Endothelial cell of umbilical vein (primary cell): ENCODE results near the gene SIPA1L3. TPM values are rescaled to one million over a fixed set of nuclear protein-coding genes. Genes with fewer than 3 reads are reported as not detected.

Experiments used
- BruUV-seq: library from RNA; stranded (reverse); fragments of 400-500 nt; replicated peaks from 2 replicates; lab custom pipeline; 2021; lab: Mats Ljungman, UMichigan
- CTCF ChIA-PET: fragments of 300-600, 350-600 bp; sonication (Branson Sonifier 250); formaldehyde crosslinking; loops from one replicate; lab custom pipeline; 2021; ENCODE audit warnings: antibody characterized with exemption, inconsistent platforms; lab: Charles Lee
- POLR2A ChIA-PET: fragments of 300-600, 350-600 bp; sonication (Branson Sonifier 250); formaldehyde crosslinking; loops from one replicate; lab custom pipeline; 2021; ENCODE audit warnings: antibody characterized with exemption, inconsistent platforms; lab: Charles Lee
- DNase-seq: peaks from one replicate; pipeline ENCODE4 v3.0.0-alpha.2; 2011; ENCODE audit warnings: low read depth, low spot score
- FAIRE-seq: peaks from 2 replicates; lab custom pipeline; 2011; peaks lifted over from hg19 to GRCh38; lab: Jason Lieb, UNC
- H2AFZ ChIP-seq: 2 replicates; pipeline ENCODE4 v1.6.0; 2012; ENCODE audit warnings: low read depth, low read length, control low read depth, inconsistent platforms
- H3K27ac ChIP-seq: 2 replicates; pipeline ENCODE4 v1.5.1; 2011; ENCODE audit warnings: low read depth, mild to moderate bottlenecking, control low read depth, low read length, moderate library complexity; ENCODE audit not compliant: insufficient read depth
- H3K27me3 ChIP-seq, 2 experiments: 2 replicates each; pipeline versions ENCODE4 v1.6.0 to v1.6.1; 2011; ENCODE audit warnings: low read length in 2 of 2, mixed read lengths in 1 of 2; ENCODE audit not compliant: control insufficient read depth in 2 of 2, insufficient read depth in 2 of 2
- H3K36me3 ChIP-seq, 2 experiments: 2 replicates in 1 of 2; 3 replicates in 1 of 2; pipeline ENCODE4 v1.5.1; 2011; ENCODE audit warnings: low read length in 2 of 2, mild to moderate bottlenecking in 1 of 2, moderate library complexity in 1 of 2; ENCODE audit not compliant: control insufficient read depth in 2 of 2, insufficient read depth in 2 of 2; ENCODE audit errors: extremely low read depth in 1 of 2
- H3K4me1 ChIP-seq: 3 replicates; pipeline ENCODE4 v1.5.1; 2011; ENCODE audit warnings: mild to moderate bottlenecking, low read length; ENCODE audit not compliant: control insufficient read depth, insufficient read depth; ENCODE audit errors: extremely low read depth
- H3K4me2 ChIP-seq: 2 replicates; pipeline ENCODE4 v1.6.1; 2011; ENCODE audit warnings: low read length, control low read depth, mixed read lengths; ENCODE audit not compliant: insufficient read depth
- H3K4me3 ChIP-seq, 3 experiments: fragments of 200-600 bp in 1 of 3; sonication (generic), shearing (Covaris generic) in 1 of 3; replicated peaks in 1 of 3; 2 replicates each; pipeline ENCODE4 v1.5.1; 2011 to 2016; ENCODE audit warnings: control low read depth in 3 of 3, low read length in 3 of 3, mild to moderate bottlenecking in 2 of 3, inconsistent platforms in 1 of 3, low read depth in 1 of 3, moderate library complexity in 1 of 3; ENCODE audit not compliant: insufficient read depth in 1 of 3
- H3K79me2 ChIP-seq: 2 replicates; pipeline ENCODE4 v1.6.0; 2012; ENCODE audit warnings: low read length, inconsistent platforms; ENCODE audit not compliant: control insufficient read depth, insufficient read depth
- H3K9ac ChIP-seq: replicated peaks from 2 replicates; pipeline ENCODE3; 2011; ENCODE audit warnings: low read length, control low read depth; ENCODE audit not compliant: insufficient read depth; ENCODE audit errors: extremely low read depth
- H3K9me1 ChIP-seq: replicated peaks from 3 replicates; pipeline ENCODE4 v1.6.0; 2011; ENCODE audit warnings: mild to moderate bottlenecking, low read length; ENCODE audit not compliant: control insufficient read depth, insufficient read depth; ENCODE audit errors: extremely low read depth
- H3K9me3 ChIP-seq: replicated peaks from 2 replicates; pipeline ENCODE4 v1.5.1; 2012; ENCODE audit warnings: low read length, inconsistent platforms; ENCODE audit not compliant: control insufficient read depth, insufficient read depth
- H4K20me1 ChIP-seq: replicated peaks from 2 replicates; pipeline ENCODE3; 2011; ENCODE audit warnings: mild to moderate bottlenecking, low read length; ENCODE audit not compliant: control insufficient read depth, insufficient read depth; ENCODE audit errors: extremely low read depth
- CTCF ChIP-seq, 2 donors: IDR thresholded peaks; 1 replicate in 1 of 2; 2 replicates in 1 of 2; pipeline ENCODE4 v1.5.1; 2011; ENCODE audit warnings: low read length in 2 of 2, mild to moderate bottlenecking in 2 of 2, moderate library complexity in 2 of 2, control low read depth in 1 of 2, inconsistent platforms in 1 of 2, low read depth in 1 of 2; ENCODE audit not compliant: insufficient read depth in 1 of 2; ENCODE audit errors: extremely low read depth in 1 of 2
- EZH2 ChIP-seq: IDR thresholded peaks from 2 replicates; pipeline ENCODE4 v1.6.1; 2012; ENCODE audit warnings: borderline replicate concordance, low read depth, mild to moderate bottlenecking, moderate library complexity, low read length, inconsistent platforms; ENCODE audit not compliant: severe bottlenecking
- FOS ChIP-seq: IDR thresholded peaks from 2 replicates; pipeline ENCODE4 v1.6.1; 2011; ENCODE audit warnings: mild to moderate bottlenecking, low read length, moderate library complexity, borderline replicate concordance; ENCODE audit not compliant: insufficient read depth
- GATA2 ChIP-seq: IDR thresholded peaks from 2 replicates; pipeline ENCODE4 v1.7.0; 2011; ENCODE audit warnings: low read depth, mild to moderate bottlenecking, moderate library complexity, mixed read lengths, low read length; ENCODE audit not compliant: insufficient read length, insufficient read depth
- JUN ChIP-seq: IDR thresholded peaks from 2 replicates; pipeline ENCODE4 v1.6.1; 2011; ENCODE audit warnings: borderline replicate concordance, low read depth; ENCODE audit not compliant: insufficient read length, insufficient read depth
- MYC ChIP-seq: IDR thresholded peaks from one replicate; pipeline ENCODE4 v1.6.1; 2011; ENCODE audit warnings: mild to moderate bottlenecking, low read depth, low read length
- POLR2A ChIP-seq: IDR thresholded peaks from 2 replicates; pipeline ENCODE4 v1.6.1; 2012; ENCODE audit warnings: low read depth, mild to moderate bottlenecking, control low read depth, low read length
- POLR2AphosphoS5 ChIP-seq: IDR thresholded peaks from 2 replicates; pipeline ENCODE4 v1.6.1; 2012; ENCODE audit warnings: low read depth, mild to moderate bottlenecking, control low read depth, low read length, moderate library complexity; ENCODE audit not compliant: insufficient read depth
- dilution Hi-C: fragments of 300-500 bp; cut with MboI; formaldehyde crosslinking; loops from one replicate; pipeline ENCODE4 v1.15.0; 2019; ENCODE audit warnings: low sequenced_read_pairs; ENCODE audit not compliant: extremely low pct_ligation_motif_present
- intact Hi-C: fragments of 100-400 bp; cut with micrococcal nuclease; formaldehyde crosslinking; loops from one replicate; pipeline ENCODE4 v1.10.0; 2022
- polyA plus RNA-seq, 4 experiments: library from polyadenylated mRNA; depleted of rRNA in 3 of 4; stranded (reverse) in 3 of 4; unstranded in 1 of 4; fragments of >200 nt; gene quantifications; 2 replicates each; pipeline versions ENCODE4 v1.2.1 to v1.2.3, GENCODE V29; 2011 to 2012; ENCODE audit warnings: missing spikeins in 1 of 4
- total RNA-seq: library from RNA; stranded (reverse); gene quantifications from 2 replicates; pipeline ENCODE4 v1.2.3, GENCODE V29; 2021
- TF ChIP-seq, protein P1 (sequence below): IDR thresholded peaks from 2 replicates; pipeline ENCODE4 v1.6.1; 2011; ENCODE audit not compliant: insufficient read depth, insufficient read length

The SIPA1L3 gene
- total and polyA plus RNA-seq, 2 donors (not counting 3 experiments of a cell fraction or from before 2014, with no cell fraction given), result 14.2 to 47.2 TPM

DNA sequence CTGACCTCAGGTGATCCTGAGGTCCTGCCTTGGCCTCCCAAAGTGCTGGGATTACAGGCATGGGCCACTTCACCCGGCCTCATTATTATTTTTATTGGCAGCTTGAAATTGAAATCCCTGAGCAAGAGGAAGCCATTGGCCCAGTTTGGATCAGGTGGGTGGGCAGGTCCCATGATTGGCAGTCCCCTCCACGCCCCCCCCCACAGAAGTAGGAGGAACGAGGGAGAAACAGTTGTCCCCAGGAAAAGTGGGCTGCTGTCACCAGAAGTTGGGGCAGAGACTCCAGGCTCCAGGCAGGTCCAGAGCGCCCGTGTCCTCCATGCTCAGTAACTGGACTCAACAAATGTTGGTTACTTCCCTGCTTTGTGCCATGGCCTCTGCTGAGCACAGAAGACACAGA, 70.4 kb downstream of the SIPA1L3 start:
- H3K4me1 ChIP-seq, result peaks cover 5% of the 10 kb centered on the region
- H3K4me3 ChIP-seq, result no peak overlapping the region
- TF ChIP-seq JUN (no peak), POLR2A (no peak), POLR2AphosphoS5 (no peak), GATA2 (no peak), MYC (no peak), EZH2 (no peak), FOS (no peak), CTCF (IDR thresholded peaks at IDR 0.05; ENCODE audit: extremely low read depth in 1 of 2, insufficient read depth in 1 of 2, low read depth in 1 of 2, low read length in 2 of 2) (no peak)
- TF ChIP-seq, protein P1, sequence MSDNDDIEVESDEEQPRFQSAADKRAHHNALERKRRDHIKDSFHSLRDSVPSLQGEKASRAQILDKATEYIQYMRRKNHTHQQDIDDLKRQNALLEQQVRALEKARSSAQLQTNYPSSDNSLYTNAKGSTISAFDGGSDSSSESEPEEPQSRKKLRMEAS, result no peak
- CTCF ChIA-PET, result interaction anchor here (1.0 to 1.3 kb wide), 3 partner anchors 26 to 75 kb away, joined by 3 read pairs; no protein-coding TSS in a partner anchor
- no peak overlapping the region for H3K9ac ChIP-seq
- intact Hi-C loops (no loop called here), dilution Hi-C loops (no loop called here)
- no peak for FAIRE-seq
- DNase-seq, result no peak
- POLR2A ChIA-PET, result no interaction called here
- H3K9me1 ChIP-seq, result no peaks in the 10 kb centered on the region
- H2AFZ ChIP-seq, result no peak overlapping the region
- no peaks in the 10 kb centered on the region for H3K9me3 ChIP-seq
- H3K27ac ChIP-seq, result peak overlapping the region; percentile 39
- H3K27me3 ChIP-seq, result no peaks in the 10 kb centered on the region
- no peaks in the 10 kb centered on the region for H3K36me3 ChIP-seq
- no TSS peak for BruUV-seq
- peaks cover 38% of the 10 kb centered on the region for H3K79me2 ChIP-seq
- H3K4me2 ChIP-seq, result no peak overlapping the region
- H4K20me1 ChIP-seq, result no peaks in the 10 kb centered on the region
